Natural killer cell (primary cell): ENCODE results near the gene SV2C. TPM values are rescaled to one million over a fixed set of nuclear protein-coding genes. Genes with fewer than 3 reads are reported as not detected.

Experiments
- ATAC-seq, 3 donors: fragments of 150-1000 bp in 2 of 3; fragments of 200-7000 bp in 1 of 3; cut with Tn5 transposase; 1 replicate in 1 of 3; 2 replicates in 2 of 3; pipeline ENCODE4 v1.10.0; 2021; ENCODE audit warnings: mild to moderate bottlenecking in 2 of 3, moderate library complexity in 2 of 3
- DNase-seq, 2 donors: peaks; one replicate each; pipeline versions ENCODE4 v3.0.0 to v3.0.0-alpha.2; 2013 to 2021; ENCODE audit warnings: mixed read lengths in 1 of 2
- H3K27ac ChIP-seq: one replicate; pipeline ENCODE4 v1.5.1; 2013; ENCODE audit warnings: mild to moderate bottlenecking, low read length
- H3K27me3 ChIP-seq: one replicate; pipeline ENCODE4 v1.6.1; 2013; ENCODE audit warnings: low read length; ENCODE audit not compliant: control insufficient read depth, insufficient read depth
- H3K36me3 ChIP-seq: one replicate; pipeline ENCODE4 v1.6.1; 2013; ENCODE audit warnings: low read length; ENCODE audit not compliant: control insufficient read depth, insufficient read depth
- H3K4me1 ChIP-seq: one replicate; pipeline ENCODE4 v1.6.1; 2013; ENCODE audit warnings: low read length; ENCODE audit not compliant: control insufficient read depth, insufficient read depth
- H3K4me3 ChIP-seq: one replicate; pipeline ENCODE4 v1.5.1; 2013; ENCODE audit warnings: low read length
- H3K9me3 ChIP-seq: one replicate; pipeline ENCODE4 v1.6.1; 2013; ENCODE audit warnings: low read length; ENCODE audit not compliant: control insufficient read depth, insufficient read depth
- H3K27ac Mint-ChIP-seq, 2 donors: one replicate each; pipeline ENCODE4 v1.8.0; 2022; ENCODE audit warnings: mild to moderate bottlenecking in 2 of 2, mixed read lengths in 2 of 2, moderate library complexity in 1 of 2
- H3K27me3 Mint-ChIP-seq, 2 donors: one replicate each; pipeline ENCODE4 v1.8.0; 2022; ENCODE audit warnings: low read depth in 2 of 2, mixed read lengths in 2 of 2
- H3K36me3 Mint-ChIP-seq: one replicate; pipeline ENCODE4 v1.8.0; 2022; ENCODE audit warnings: mixed read lengths
- H3K4me1 Mint-ChIP-seq, 2 donors: one replicate each; pipeline ENCODE4 v1.8.0; 2022; ENCODE audit warnings: mixed read lengths in 2 of 2
- H3K4me3 Mint-ChIP-seq: one replicate; pipeline ENCODE4 v1.8.0; 2022; ENCODE audit warnings: mild to moderate bottlenecking, moderate library complexity, mixed read lengths
- H3K9me3 Mint-ChIP-seq, 2 donors: one replicate each; pipeline ENCODE4 v1.8.0; 2022; ENCODE audit warnings: mixed read lengths in 2 of 2
- CTCF ChIP-seq: fragments of 200-600 bp; IDR thresholded peaks from one replicate; pipeline ENCODE4 v1.8.0; 2022; ENCODE audit warnings: antibody characterized with exemption
- WGBS: methylation state at CpG from one replicate; pipeline ENCODE4 v1.1.7; 2013; ENCODE audit warnings: missing lambda C conversion rate; ENCODE audit not compliant: insufficient coverage; 5-methylcytosine and 5-hydroxymethylcytosine counted together
- intact Hi-C: fragments of 100-400 bp; cut with micrococcal nuclease; formaldehyde crosslinking; loops from one replicate; pipeline ENCODE4 v1.14.2; 2022
- total RNA-seq, 4 donors: library from RNA; stranded (reverse); fragments of 120-200 nt in 1 of 4; gene quantifications; one replicate each; pipeline versions ENCODE4 v1.2.3 to v1.2.4, GENCODE V29; 2013 to 2022

The SV2C gene
- total RNA-seq, 3 donors from 2014 or later (not counting 1 experiment from before 2014, with no cell fraction given) = not detected

GRCh38 chr5:76264681-76265080, 181.5 kb downstream of the SV2C start:
- intact Hi-C loops = no loop called here
- H3K4me3 Mint-ChIP-seq = no peak overlapping the region
- H3K36me3 ChIP-seq = no peaks in the 10 kb centered on the region
- H3K4me3 ChIP-seq = no peak overlapping the region
- no peak for TF ChIP-seq CTCF
- H3K9me3 ChIP-seq = no peaks in the 10 kb centered on the region
- WGBS = 95% methylated on average over 5 of the region's 5 CpGs
- no peak overlapping the region for H3K27ac Mint-ChIP-seq
- ATAC-seq (no peak), DNase-seq (no peak)
- H3K27ac ChIP-seq = no peak overlapping the region
- H3K36me3 Mint-ChIP-seq = no peaks in the 10 kb centered on the region
- H3K27me3 Mint-ChIP-seq = peaks cover 0 to 5% of the 10 kb centered on the region in 2 donors
- no peaks in the 10 kb centered on the region for H3K4me1 ChIP-seq
- no peaks in the 10 kb centered on the region for H3K27me3 ChIP-seq
- H3K9me3 Mint-ChIP-seq = peaks cover 0 to 2% of the 10 kb centered on the region in 2 donors
- peaks cover 4 to 5% of the 10 kb centered on the region in 2 donors for H3K4me1 Mint-ChIP-seq

- H3K27ac Mint-ChIP-seq = peak overlapping the region in 1 of 2 donors; percentile 29
- intact Hi-C loops = no loop called here
Measured at GRCh38 chr5:76269259-76269931, 186.2 kb downstream of the SV2C start.

GRCh38 chr5:76269932-76270610, 186.9 kb downstream of the SV2C start:
- Mint-ChIP-seq H3K36me3 (no peaks in the 10 kb centered on the region), H3K4me3 (no peak overlapping the region), H3K4me1 (peaks cover 11 to 12% of the 10 kb centered on the region in 2 donors), H3K9me3 (no peaks in the 10 kb centered on the region), H3K27me3 (peaks cover 0 to 5% of the 10 kb centered on the region in 2 donors), H3K27ac (peak overlapping the region in 1 of 2 donors; percentile 29)
- H3K4me3 ChIP-seq = no peak overlapping the region
- H3K27ac ChIP-seq = no peak overlapping the region
- 14% methylated on average over 1 of the region's 1 CpG for WGBS
- no peaks in the 10 kb centered on the region for H3K27me3 ChIP-seq
- TF ChIP-seq CTCF = no peak
- intact Hi-C loops = no loop called here
- ATAC-seq = peak in 1 of 3 donors; percentile 62
- no peak for DNase-seq
- H3K4me1 ChIP-seq = no peaks in the 10 kb centered on the region
- H3K9me3 ChIP-seq = no peaks in the 10 kb centered on the region
- H3K36me3 ChIP-seq = no peaks in the 10 kb centered on the region

More at GRCh38 chr5:76269259-76269931, 186.2 kb downstream of the SV2C start:
- Histone ChIP-seq H3K27ac (no peak overlapping the region), H3K4me3 (no peak overlapping the region), H3K36me3 (no peaks in the 10 kb centered on the region), H3K27me3 (no peaks in the 10 kb centered on the region), H3K4me1 (no peaks in the 10 kb centered on the region), H3K9me3 (no peaks in the 10 kb centered on the region)
- no peaks in the 10 kb centered on the region for H3K9me3 Mint-ChIP-seq
- peaks cover 11 to 12% of the 10 kb centered on the region in 2 donors for H3K4me1 Mint-ChIP-seq
- no peaks in the 10 kb centered on the region for H3K36me3 Mint-ChIP-seq
- H3K4me3 Mint-ChIP-seq = no peak overlapping the region
- WGBS = 68% methylated on average over 10 of the region's 10 CpGs
- H3K27me3 Mint-ChIP-seq = peaks cover 0 to 5% of the 10 kb centered on the region in 2 donors
- no peak for DNase-seq
- TF ChIP-seq CTCF = no peak
- ATAC-seq = no peak
